GM10248 (cell line): ENCODE measurements around the gene MRPS25.

Source experiments
- CTCF ChIA-PET: fragments of 300-600 bp; sonication (Branson Sonifier 250); formaldehyde crosslinking; extraction: SDS; loops from one replicate; lab custom pipeline; 2021; ENCODE audit warnings: antibody characterized with exemption; lab: Yijun Ruan, JAX
- POLR2A ChIA-PET: fragments of 350-650 bp; sonication (Branson Sonifier 250); formaldehyde crosslinking; extraction: SDS; loops from one replicate; lab custom pipeline; 2020; ENCODE audit warnings: antibody characterized with exemption; lab: Yijun Ruan, JAX
- DNase-seq: peaks from one replicate; pipeline ENCODE4 v3.0.0; 2012; ENCODE audit errors: extremely low spot score
- TF ChIP-seq, protein P1 (sequence below): IDR thresholded peaks from 2 replicates; pipeline ENCODE4 v1.5.1; 2012; ENCODE audit warnings: mild to moderate bottlenecking, low read depth; ENCODE audit errors: extremely low read depth, missing control alignments, control extremely low read depth

Gene MRPS25

DNA sequence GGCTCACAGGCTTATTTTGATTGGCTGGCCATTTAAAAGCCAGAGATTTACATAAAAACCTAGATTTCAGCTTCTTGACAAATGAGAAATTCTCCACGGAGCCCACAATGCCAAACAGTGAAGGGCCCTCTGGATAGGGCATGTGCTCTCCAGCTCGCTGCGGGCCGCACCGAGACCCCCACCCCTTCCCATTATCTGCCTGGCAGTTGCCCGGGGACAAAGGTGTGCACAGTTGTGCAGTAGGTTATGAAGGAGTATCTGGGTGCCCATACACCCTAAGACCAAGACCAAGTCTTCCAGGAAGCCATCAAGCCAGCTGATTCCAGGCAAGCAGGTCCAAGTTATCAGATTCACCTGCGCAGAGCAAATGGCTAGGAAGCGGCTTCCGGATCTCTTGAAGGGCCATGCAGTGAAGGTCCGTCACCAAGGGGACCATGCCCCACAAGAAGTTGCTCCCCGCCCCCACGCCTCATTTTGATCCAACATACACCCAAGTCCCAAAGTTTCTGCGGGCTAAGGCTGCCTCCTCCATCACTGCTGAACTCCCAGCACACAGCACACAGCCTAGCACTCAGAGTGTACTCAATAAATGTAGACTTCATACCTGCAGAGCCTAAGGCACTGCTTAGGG, 1.3 kb downstream of the MRPS25 start:
- TF ChIP-seq, protein P1, sequence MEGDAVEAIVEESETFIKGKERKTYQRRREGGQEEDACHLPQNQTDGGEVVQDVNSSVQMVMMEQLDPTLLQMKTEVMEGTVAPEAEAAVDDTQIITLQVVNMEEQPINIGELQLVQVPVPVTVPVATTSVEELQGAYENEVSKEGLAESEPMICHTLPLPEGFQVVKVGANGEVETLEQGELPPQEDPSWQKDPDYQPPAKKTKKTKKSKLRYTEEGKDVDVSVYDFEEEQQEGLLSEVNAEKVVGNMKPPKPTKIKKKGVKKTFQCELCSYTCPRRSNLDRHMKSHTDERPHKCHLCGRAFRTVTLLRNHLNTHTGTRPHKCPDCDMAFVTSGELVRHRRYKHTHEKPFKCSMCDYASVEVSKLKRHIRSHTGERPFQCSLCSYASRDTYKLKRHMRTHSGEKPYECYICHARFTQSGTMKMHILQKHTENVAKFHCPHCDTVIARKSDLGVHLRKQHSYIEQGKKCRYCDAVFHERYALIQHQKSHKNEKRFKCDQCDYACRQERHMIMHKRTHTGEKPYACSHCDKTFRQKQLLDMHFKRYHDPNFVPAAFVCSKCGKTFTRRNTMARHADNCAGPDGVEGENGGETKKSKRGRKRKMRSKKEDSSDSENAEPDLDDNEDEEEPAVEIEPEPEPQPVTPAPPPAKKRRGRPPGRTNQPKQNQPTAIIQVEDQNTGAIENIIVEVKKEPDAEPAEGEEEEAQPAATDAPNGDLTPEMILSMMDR = no peak
- ChIA-PET CTCF (interaction anchor here (1.2 to 2.8 kb wide), 2 partner anchors 12 to 111 kb away, joined by 3 to 26 read pairs; no protein-coding TSS in a partner anchor), POLR2A (interaction anchor here (1.1 kb wide), 1 partner anchor 13 kb away, joined by 3 read pairs; no protein-coding TSS in a partner anchor)
- no peak for DNase-seq

- CTCF ChIA-PET = interaction anchor here (2.8 kb wide), 1 partner anchor 12 kb away, joined by 26 read pairs; no protein-coding TSS in a partner anchor
- TF ChIP-seq, protein P1 = no peak
- POLR2A ChIA-PET = interaction anchor here (1.1 kb wide), 1 partner anchor 12 kb away, joined by 3 read pairs; no protein-coding TSS in a partner anchor
- no peak for DNase-seq
Measured at GRCh38 chr3:15063238-15063637, 1.9 kb downstream of the MRPS25 start.

GRCh38 chr3:15060029-15060428, 5.1 kb downstream of the MRPS25 start:
- CTCF ChIA-PET = interaction anchor here (1.2 to 2.5 kb wide), 4 partner anchors 9 to 14 kb away, joined by 3 to 9 read pairs (median 4); no protein-coding TSS in a partner anchor
- POLR2A ChIA-PET = no interaction called here
- TF ChIP-seq, protein P1 = no peak

GRCh38 chr3:15056676-15057404, 8.3 kb downstream of the MRPS25 start:
- DNase-seq = no peak
- TF ChIP-seq, protein P1 = no peak
- CTCF ChIA-PET = interaction anchor here (1.0 kb wide), 1 partner anchor 42 kb away, joined by 3 read pairs; the partner anchor contains the start of gene RBSN
- POLR2A ChIA-PET = no interaction called here

More at GRCh38 chr3:15060029-15060428, 5.1 kb downstream of the MRPS25 start:
- no peak for DNase-seq

GRCh38 chr3:15055019-15055557, 10.0 kb downstream of the MRPS25 start:
- DNase-seq = peak; percentile 49
- TF ChIP-seq, protein P1 = no peak
- ChIA-PET POLR2A (interaction anchor here (1.6 kb wide), 1 partner anchor 10 kb away, joined by 4 read pairs; the partner anchor contains the start of gene MRPS25), CTCF (interaction anchor here (0.6 to 1.2 kb wide), 2 partner anchors 21 to 23 kb away, joined by 3 read pairs; no protein-coding TSS in a partner anchor)

- DNase-seq = no peak
- ChIA-PET CTCF (interaction anchor here (0.9 to 3.5 kb wide), 4 partner anchors 15 to 54 kb away, joined by 3 to 25 read pairs (median 7); no protein-coding TSS in a partner anchor), POLR2A (no interaction called here)
- TF ChIP-seq, protein P1 = no peak
Measured at GRCh38 chr3:15053541-15053940, 11.6 kb downstream of the MRPS25 start.
